Fibroblast of lung (primary cell): ENCODE data around the gene GPR42. TPM values are rescaled to one million over a fixed set of nuclear protein-coding genes. Genes with fewer than 3 reads are reported as not detected.

ENCODE experiments used
- DNase-seq, 2 donors: peaks; one replicate each; pipeline versions ENCODE4 v3.0.0 to v3.0.0-alpha.2; 2010; ENCODE audit warnings: low read depth in 2 of 2
- H2AFZ ChIP-seq: 2 replicates; pipeline ENCODE4 v1.5.1; 2012; ENCODE audit warnings: low read length, control low read depth, inconsistent platforms
- H3K27ac ChIP-seq: 2 replicates; pipeline ENCODE4 v1.5.1; 2011; ENCODE audit warnings: low read length, control low read depth; ENCODE audit not compliant: insufficient read depth
- H3K27me3 ChIP-seq: 2 replicates; pipeline ENCODE4 v1.5.1; 2011; ENCODE audit warnings: mild to moderate bottlenecking, low read length; ENCODE audit not compliant: control insufficient read depth, insufficient read depth
- H3K36me3 ChIP-seq: 2 replicates; pipeline ENCODE4 v1.5.1; 2011; ENCODE audit warnings: low read length; ENCODE audit not compliant: control insufficient read depth, insufficient read depth
- H3K4me1 ChIP-seq: 2 replicates; pipeline ENCODE4 v1.5.1; 2011; ENCODE audit warnings: low read length; ENCODE audit not compliant: control insufficient read depth, insufficient read depth; ENCODE audit errors: extremely low read depth
- H3K4me2 ChIP-seq: 2 replicates; pipeline ENCODE4 v1.5.1; 2011; ENCODE audit warnings: low read length, control low read depth; ENCODE audit not compliant: insufficient read depth; ENCODE audit errors: extremely low read depth
- H3K4me3 ChIP-seq, 4 experiments: fragments of 200-600 bp in 1 of 4; sonication (generic) in 1 of 4; replicated peaks in 1 of 4; 2 replicates each; pipeline ENCODE4 v1.5.1; 2011 to 2016; ENCODE audit warnings: low read length in 4 of 4, low read depth in 3 of 4, mild to moderate bottlenecking in 3 of 4, control low read depth in 2 of 4, inconsistent platforms in 1 of 4, mixed read lengths in 1 of 4; ENCODE audit not compliant: insufficient read depth in 1 of 4; ENCODE audit errors: control extremely low read depth in 1 of 4
- H3K79me2 ChIP-seq: 2 replicates; pipeline ENCODE4 v1.5.1; 2012; ENCODE audit warnings: mild to moderate bottlenecking, low read length, inconsistent platforms; ENCODE audit not compliant: control insufficient read depth, insufficient read depth
- H3K9ac ChIP-seq: 2 replicates; pipeline ENCODE4 v1.5.1; 2011; ENCODE audit warnings: mild to moderate bottlenecking, low read length, control low read depth; ENCODE audit not compliant: insufficient read depth
- H3K9me3 ChIP-seq: 2 replicates; pipeline ENCODE4 v1.5.1; 2012; ENCODE audit warnings: low read depth, low read length; ENCODE audit not compliant: control insufficient read depth, insufficient read depth
- H4K20me1 ChIP-seq: 2 replicates; pipeline ENCODE4 v1.5.1; 2011; ENCODE audit warnings: low read length; ENCODE audit not compliant: control insufficient read depth, insufficient read depth; ENCODE audit errors: extremely low read depth
- CTCF ChIP-seq, 2 donors: IDR thresholded peaks in 1 of 2; conservative IDR thresholded peaks in 1 of 2; 1 replicate in 1 of 2; 2 replicates in 1 of 2; pipeline ENCODE4 v1.5.1; 2011 to 2012; ENCODE audit warnings: low read length in 2 of 2, control low read depth in 1 of 2, inconsistent platforms in 1 of 2, low read depth in 1 of 2, mild to moderate bottlenecking in 1 of 2
- EZH2 ChIP-seq: IDR thresholded peaks from 2 replicates; pipeline ENCODE4 v1.5.1; 2012; ENCODE audit warnings: low read length, control low read depth, mild to moderate bottlenecking; ENCODE audit errors: missing control alignments
- polyA plus RNA-seq, 2 donors: library from polyadenylated mRNA; depleted of rRNA in 1 of 2; stranded (reverse) in 1 of 2; unstranded in 1 of 2; fragments of >200 nt; gene quantifications; 2 replicates each; pipeline ENCODE4 v1.2.1, GENCODE V29; 2011 to 2012; ENCODE audit warnings: missing spikeins in 1 of 2
- total RNA-seq: library from RNA; depleted of rRNA; stranded (reverse); fragments of >200 nt; gene quantifications from 2 replicates; pipeline ENCODE4 v1.2.1, GENCODE V29; 2014

GPR42 gene
- total and polyA plus RNA-seq, 2 donors (not counting 1 experiment from before 2014, with no cell fraction given) = not detected

GRCh38 chr19:35398570-35398969 is 27.7 kb downstream of the GPR42 start:
- Histone ChIP-seq H3K36me3 (no peaks in the 10 kb centered on the region), H3K27me3 (no peaks in the 10 kb centered on the region), H3K9me3 (no peaks in the 10 kb centered on the region), H4K20me1 (no peaks in the 10 kb centered on the region), H3K79me2 (no peaks in the 10 kb centered on the region), H3K27ac (no peak overlapping the region), H3K9ac (no peak overlapping the region), H3K4me3 (no peak overlapping the region), H3K4me1 (no peaks in the 10 kb centered on the region), H2AFZ (no peak overlapping the region), H3K4me2 (no peak overlapping the region)
- no peak for TF ChIP-seq CTCF (conservative IDR thresholded peaks at IDR 0.05 in 1 of 2, IDR thresholded peaks at IDR 0.05 in 1 of 2; ENCODE audit: low read depth in 1 of 2, low read length in 2 of 2)
- TF ChIP-seq EZH2 = no peak
- DNase-seq = no peak

GRCh38 chr19:35399231-35399630 is 28.4 kb downstream of the GPR42 start:
- H3K27ac ChIP-seq = no peak overlapping the region
- no peaks in the 10 kb centered on the region for H3K9me3 ChIP-seq
- no peak overlapping the region for H3K4me2 ChIP-seq
- no peak for DNase-seq
- H3K36me3 ChIP-seq = no peaks in the 10 kb centered on the region
- no peak overlapping the region for H3K4me3 ChIP-seq
- no peak overlapping the region for H2AFZ ChIP-seq
- H4K20me1 ChIP-seq = no peaks in the 10 kb centered on the region
- H3K4me1 ChIP-seq = no peaks in the 10 kb centered on the region
- TF ChIP-seq CTCF (conservative IDR thresholded peaks at IDR 0.05 in 1 of 2, IDR thresholded peaks at IDR 0.05 in 1 of 2; ENCODE audit: low read depth in 1 of 2, low read length in 2 of 2) = no peak
- TF ChIP-seq EZH2 = no peak
- no peak overlapping the region for H3K9ac ChIP-seq
- no peaks in the 10 kb centered on the region for H3K27me3 ChIP-seq
- no peaks in the 10 kb centered on the region for H3K79me2 ChIP-seq

- no peak for DNase-seq
- Histone ChIP-seq H2AFZ (no peak overlapping the region), H3K4me3 (no peak overlapping the region), H3K79me2 (no peaks in the 10 kb centered on the region), H3K36me3 (no peaks in the 10 kb centered on the region), H4K20me1 (no peaks in the 10 kb centered on the region), H3K4me2 (no peak overlapping the region), H3K9me3 (no peaks in the 10 kb centered on the region), H3K27ac (no peak overlapping the region), H3K9ac (no peak overlapping the region), H3K4me1 (no peaks in the 10 kb centered on the region), H3K27me3 (no peaks in the 10 kb centered on the region)
- no peak for TF ChIP-seq EZH2
- TF ChIP-seq CTCF (conservative IDR thresholded peaks at IDR 0.05 in 1 of 2, IDR thresholded peaks at IDR 0.05 in 1 of 2; ENCODE audit: low read depth in 1 of 2, low read length in 2 of 2) = no peak
Observed at GRCh38 chr19:35399948-35400772, 29.3 kb downstream of the GPR42 start.
